ENCODE data around the gene SPHK1. TPM values are rescaled to one million over a fixed set of nuclear protein-coding genes. Genes with fewer than 3 reads are reported as not detected.

SPHK1 gene
- total RNA-seq, 4 donors from 2014 or later, result 1.3 to 11.6 (median 7.6) TPM

DNA sequence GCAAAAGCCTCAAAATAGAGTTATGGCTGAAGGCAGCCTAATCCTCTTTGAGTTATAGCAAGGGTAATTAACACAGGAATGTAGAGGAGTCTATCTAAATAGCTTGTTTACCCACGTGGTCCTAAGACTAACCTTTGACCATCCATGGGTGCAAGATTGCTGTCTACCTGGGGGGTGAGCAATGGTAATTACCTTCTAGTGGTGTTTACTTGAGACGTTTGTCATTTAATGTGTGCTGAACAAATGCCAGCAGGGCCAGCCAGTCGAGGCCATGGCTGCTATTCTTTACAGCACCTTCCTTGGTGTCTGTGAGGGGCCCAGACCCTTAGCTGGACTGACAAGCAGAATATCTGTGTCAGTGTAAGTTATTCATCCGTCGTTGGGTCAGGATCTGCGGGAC lies 16.8 kb upstream of the SPHK1 start:
- TF ChIP-seq, protein P1, sequence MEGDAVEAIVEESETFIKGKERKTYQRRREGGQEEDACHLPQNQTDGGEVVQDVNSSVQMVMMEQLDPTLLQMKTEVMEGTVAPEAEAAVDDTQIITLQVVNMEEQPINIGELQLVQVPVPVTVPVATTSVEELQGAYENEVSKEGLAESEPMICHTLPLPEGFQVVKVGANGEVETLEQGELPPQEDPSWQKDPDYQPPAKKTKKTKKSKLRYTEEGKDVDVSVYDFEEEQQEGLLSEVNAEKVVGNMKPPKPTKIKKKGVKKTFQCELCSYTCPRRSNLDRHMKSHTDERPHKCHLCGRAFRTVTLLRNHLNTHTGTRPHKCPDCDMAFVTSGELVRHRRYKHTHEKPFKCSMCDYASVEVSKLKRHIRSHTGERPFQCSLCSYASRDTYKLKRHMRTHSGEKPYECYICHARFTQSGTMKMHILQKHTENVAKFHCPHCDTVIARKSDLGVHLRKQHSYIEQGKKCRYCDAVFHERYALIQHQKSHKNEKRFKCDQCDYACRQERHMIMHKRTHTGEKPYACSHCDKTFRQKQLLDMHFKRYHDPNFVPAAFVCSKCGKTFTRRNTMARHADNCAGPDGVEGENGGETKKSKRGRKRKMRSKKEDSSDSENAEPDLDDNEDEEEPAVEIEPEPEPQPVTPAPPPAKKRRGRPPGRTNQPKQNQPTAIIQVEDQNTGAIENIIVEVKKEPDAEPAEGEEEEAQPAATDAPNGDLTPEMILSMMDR (IDR thresholded peaks at IDR 0.05; ENCODE audit: low read depth), result no peak

DNA sequence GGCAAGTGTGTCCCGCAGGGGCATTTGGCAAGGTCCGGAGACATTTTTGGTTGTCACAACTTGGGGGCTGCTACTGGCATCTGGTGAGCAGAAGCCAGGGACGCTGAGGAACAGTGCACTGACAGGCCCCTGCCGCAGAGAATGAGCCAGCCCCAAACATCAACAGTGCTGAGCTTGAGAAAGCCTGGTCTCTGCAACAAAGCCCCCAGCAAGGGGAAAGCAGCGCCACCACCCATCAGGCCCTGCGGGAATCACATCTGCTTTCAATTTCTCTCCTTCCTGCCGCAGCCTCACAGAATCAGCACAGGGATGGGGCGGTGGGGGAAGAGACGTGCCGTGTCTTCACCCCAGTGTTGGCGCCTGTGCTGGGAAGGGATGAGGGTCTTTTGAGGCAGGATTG lies 15.9 kb upstream of the SPHK1 start:
- TF ChIP-seq, protein P1 (IDR thresholded peaks at IDR 0.05; ENCODE audit: low read depth), result no peak

DNA sequence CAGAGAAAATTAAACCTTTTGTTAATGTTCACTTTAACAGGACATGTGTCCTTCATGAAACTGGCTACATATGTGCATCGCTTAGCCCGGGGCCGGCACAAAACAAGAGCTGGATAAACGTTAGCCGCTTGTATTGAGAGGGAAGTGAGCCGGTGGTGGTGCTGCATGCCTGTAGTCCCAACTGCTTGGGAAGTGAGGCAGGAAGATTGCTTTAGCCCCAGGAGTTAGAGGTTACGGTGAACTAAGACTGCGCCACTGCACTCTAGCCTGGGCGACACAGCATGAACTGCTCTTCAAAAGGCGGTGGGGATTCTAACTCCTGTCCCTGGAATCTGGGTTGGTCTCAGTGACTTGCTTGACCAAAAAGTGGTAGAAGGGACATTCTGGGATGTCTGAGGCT lies 15.0 kb upstream of the SPHK1 start:
- TF ChIP-seq, protein P1 (IDR thresholded peaks at IDR 0.05; ENCODE audit: low read depth), result no peak

DNA sequence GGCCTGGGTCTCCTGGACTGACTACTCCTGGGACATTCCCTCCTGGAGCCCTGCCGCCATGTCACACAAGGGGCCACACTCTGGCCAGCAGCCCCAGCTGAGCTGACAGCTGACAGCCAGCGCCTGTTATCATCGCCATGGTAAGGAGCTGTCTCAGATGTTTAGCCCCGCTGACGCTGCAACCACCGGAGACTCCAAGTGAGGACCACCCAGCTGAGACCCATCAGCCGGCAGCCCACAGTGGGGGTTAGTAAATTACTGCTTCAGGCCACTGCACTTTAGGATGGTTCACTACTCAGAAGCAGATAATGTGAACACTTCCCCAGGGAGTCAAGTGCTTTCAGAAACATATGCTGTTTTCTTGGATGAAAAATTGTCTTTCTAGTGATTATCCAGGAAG lies 14.6 kb upstream of the SPHK1 start:
- TF ChIP-seq, protein P1 (IDR thresholded peaks at IDR 0.05; ENCODE audit: low read depth), result no peak

DNA sequence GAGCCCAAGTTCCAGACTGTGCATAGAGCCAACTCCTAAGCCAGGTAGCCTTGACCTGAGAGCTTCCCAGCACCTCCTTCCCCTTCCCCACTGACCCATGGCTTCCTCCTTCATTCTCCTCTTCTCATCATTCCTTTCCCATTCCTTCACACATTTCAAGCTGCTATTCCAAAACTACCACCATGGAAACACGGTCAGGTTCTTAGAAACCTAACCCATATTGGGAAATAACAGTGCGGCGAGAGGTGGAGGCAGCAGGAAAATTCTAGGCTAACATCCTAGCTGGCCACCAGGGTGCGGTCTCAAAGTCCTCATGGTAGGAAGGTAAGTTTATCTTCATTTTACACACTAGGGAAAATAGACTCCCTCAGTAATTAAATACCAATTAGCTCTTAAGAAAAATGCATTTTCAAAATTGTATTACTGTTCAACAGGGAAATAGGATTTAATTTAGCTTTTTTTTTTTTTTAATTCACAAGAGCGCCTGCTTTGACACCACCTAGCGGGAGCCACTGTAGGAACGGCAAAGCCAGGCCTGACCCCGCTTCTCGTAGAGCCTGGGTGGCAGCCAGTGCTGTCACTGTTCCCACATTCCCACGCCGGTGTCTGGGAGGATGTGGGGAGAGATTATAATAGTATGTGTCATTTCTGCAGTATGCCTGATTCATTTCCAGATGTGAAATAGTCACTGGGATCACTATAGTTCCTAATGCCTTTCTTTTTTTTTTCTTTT lies 14.0 kb upstream of the SPHK1 start:
- TF ChIP-seq, protein P1 (IDR thresholded peaks at IDR 0.05; ENCODE audit: low read depth), result no peak

DNA sequence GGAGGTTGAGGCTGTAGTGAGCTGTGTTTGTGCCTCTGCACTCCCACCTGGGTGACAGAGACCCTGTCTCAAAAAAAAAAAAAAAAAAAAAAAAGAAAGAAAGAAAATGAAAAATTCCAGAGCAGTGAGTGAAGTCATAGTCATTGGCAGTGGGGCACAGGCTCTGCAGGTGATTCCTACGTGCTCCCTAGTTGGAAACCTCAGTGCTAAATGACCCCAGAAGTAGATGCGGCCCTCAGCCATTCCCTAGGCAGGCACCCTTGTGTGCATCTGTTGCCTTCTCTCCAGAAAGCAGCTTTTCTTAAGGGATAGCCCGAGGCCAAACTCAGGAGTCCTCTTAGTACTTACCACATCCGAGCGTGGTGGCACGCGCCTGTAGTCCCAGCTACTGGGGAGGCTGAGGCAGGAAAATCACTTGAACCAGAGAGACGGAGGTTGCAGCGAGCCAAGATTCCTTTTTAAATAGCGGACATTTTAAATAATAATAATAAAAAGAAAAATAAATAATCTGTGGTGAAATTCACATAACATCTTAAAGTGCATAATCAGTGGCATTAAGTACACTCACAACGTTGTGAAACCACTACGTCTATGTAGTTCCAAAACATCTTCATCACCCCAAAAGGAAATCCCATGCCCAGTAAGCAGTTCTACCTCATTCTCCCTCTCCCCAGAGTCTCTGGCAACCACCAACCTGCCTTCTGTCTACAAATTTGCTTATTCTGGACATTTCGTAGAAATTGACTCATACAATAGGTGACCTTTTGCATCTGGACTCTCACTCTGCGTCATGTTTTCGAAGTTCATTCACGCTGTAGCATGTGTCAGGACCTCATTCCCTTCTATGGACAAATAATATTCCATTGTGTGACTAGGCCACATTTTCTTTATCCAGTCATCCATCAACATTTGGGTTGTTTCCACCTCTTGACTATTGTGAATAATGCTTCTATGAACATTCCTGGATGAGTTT lies 12.5 kb upstream of the SPHK1 start:
- TF ChIP-seq, protein P1 (IDR thresholded peaks at IDR 0.05; ENCODE audit: low read depth), result no peak
